Activated CD4-positive, CD25-positive, alpha-beta regulatory T cell (primary cell): ENCODE measurements around the gene FTO.

ENCODE experiments used
- DNase-seq, 4 experiments: peaks; one replicate each; lab custom pipeline; 2025; lab: John Stamatoyannopoulos, UW

FTO gene

DNA sequence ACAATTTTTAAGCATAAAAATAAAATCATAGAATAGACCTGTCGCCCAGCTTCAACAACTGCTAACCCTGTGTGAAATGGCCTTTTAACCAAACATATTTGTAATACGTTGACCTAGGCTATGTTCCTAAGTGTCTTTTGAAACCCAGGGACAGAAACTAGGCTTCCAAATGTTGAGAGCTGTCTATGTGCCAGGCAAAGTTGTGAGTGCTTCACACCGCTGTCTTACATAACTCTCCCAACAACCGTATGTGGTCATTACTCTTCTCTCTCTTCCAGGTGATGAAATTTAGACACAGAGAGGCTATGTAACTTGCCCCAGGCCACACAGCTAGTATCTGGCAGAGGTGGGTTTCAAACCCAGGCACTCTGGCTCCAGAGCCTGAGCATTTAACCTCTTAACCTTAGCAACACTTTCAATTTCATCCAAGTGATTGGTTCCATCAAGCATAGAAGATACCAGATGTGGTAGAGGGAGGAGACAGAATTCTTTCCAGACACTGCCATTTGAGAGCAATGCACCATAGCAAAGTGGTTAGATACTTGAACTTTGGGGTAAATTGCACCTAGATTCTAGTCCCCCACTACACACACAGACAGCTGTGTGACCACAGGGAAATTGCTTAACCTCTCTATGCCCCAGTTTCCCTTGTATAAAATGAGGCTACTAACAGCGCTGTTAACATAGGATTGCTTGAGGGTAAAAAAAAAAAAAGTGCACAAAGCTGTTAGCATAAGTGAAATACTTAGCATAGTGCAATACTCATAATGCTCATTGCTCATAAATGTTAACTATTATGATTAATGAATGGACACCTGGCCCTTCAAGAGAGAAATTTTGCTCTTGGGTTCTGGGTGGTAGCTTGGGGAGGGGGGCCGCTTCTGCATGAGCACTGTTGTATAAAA, 422.0 kb downstream of the FTO start:
- no peak for DNase-seq

DNA sequence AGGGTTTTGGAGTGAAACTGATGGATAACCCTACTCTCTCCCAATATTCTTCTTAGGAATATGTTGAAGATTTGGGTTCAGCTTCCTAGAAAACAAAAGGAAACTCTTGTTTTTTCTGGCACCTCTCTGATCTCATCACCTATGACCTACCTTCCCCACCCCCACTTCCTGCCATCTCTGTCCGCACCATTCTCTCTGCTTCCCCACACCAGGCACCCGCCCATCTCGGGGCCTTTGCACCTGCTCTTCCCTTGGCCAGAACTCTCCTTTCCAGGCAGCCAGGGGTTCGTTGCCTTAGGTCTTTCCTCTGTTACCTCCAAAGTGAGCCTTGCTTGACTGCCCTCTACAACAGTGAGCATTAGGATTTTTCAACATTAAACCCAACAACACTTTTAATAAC, 423.0 kb downstream of the FTO start:
- no peak for DNase-seq

DNA sequence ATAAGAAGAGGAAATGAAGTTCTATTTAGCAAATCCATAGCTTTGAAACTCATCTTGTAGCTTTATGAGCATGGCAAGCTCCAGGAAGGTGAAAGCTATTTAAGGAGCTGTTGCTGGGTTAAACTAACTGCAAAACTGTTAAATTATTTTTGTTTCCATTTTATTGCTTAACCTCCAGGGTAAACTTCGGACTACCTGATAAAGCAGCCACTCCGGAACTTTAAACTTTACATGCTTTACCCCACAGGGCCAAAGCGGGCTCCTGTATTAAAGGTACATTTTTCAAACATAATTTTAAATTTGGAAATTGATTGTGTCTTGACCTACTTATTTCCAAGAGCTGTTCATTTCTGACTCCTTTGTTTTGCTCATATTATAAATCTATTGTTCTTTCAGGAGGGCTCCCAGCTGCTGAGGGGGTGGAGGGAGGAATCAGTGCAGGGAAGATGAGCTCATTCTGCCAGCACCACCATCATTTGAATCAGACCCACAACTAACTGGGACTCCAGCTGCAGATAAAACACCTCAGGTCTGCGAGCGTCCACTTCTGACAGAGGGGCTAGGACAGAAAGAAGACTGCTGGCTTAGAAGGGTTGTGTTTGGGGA, 424.8 kb downstream of the FTO start:
- no peak for DNase-seq

DNA sequence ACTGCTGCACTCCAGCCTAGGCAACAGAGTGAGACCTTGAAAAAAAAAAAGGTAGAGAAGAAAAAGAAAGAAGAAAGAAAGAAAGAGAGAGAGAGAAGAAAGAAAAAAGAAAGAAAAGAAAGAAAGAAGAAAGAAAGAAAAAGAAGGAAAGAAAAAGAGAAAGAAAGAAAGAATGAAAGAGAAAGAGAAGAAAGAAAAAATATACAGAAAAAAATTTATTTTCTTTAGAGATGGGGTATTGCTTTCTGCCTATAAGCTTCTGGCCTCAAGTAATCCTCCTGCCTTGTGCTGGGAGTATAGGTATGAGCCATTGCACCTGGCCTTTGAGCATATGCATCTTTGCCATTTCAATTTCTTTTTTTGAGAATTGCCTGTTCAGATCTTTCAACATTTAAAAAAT, 425.9 kb downstream of the FTO start:
- no peak for DNase-seq

DNA sequence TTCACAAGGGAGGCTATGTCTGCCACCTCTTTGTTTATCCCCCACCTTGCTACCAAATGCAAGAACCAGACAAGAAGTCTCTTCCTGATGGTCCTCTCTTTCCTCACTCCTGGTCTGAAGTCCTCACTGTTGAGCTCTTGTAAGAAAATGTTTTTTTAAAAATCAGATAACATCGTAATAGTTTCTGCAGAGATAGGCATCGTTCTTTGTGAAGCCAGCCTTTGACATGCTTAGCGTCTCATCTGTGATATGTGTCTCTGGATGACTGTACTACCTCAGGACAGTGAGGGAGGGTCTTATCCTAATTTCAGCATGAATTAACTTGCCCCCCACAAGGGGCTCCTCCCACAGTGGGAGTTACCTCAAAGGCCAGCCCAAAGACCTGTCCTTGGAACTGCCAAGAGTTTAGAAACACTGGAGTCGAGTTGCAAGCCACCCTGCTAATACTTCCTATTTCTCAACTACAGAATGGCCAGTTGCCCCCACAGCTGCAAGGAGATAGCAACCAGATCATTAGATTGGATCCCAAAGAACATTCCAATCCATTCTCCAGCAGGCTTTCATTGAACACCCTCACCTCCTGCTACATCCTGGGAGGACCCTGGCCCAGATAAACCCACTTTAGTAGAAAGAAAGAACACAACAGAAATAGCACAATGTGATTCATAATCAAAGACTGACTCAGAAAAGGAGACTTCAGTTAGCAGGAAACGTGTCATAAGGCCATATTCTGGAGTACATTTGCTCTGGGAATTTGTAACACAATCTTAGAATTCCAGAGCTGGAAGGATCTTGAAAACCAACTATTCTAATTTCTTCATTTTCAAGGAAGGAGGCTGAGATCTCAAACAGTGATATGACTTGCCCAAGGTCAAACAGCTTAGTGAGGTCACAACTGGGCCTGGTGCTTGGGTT, 431.7 kb downstream of the FTO start:
- DNase-seq: no peak

DNA sequence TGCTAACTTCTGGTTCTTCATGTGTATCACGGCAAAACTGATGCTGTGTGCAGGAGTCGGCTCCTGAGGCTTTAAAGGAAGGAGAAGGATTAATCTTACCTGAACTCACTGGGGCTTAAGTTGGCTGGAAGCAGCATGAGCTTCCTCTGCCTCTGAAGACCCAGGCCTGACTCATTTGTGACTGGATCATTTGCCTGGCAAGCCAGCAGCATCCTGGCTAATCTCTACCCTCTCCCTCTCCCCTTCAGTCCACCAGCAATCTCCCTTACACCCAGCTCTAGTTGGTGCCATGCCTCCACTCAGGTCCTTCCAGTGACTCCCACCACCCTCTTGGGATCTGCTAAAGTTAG, 432.3 kb downstream of the FTO start:
- no peak for DNase-seq

DNA sequence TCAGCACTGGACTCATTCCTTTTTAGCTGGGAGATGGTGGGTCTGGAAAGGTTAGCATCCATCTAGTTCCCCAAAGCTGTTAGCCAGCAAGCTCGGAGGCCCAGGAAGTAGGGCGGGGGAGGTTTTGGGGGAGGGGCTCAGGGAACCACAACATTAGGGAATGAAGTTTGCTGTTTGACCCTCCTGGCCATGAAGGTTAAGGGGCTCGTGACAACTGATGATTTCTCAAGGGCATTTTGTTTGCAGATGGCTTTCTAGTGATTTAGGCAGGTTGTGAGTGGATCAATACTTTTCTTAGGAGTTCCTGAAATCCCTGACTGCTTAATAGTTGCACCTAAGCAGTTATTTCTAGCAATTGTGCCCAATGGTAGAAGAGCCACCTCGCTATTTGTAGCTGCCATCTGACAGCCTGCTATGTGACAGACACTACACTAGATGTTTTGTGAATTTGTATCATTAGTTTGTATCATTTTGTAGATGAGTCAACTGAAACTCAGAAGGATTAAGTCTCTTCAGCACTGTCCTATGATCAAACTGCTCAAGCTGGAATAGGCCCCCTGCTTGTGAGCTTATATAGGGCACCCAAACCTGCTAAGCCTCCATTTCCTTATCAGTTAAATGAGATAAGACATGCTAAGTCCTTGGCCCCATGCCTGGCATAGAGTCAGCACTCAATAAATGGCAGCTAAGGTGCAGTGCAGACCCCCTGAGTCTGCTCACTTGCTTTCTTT, 436.3 kb downstream of the FTO start:
- DNase-seq: no peak

DNA sequence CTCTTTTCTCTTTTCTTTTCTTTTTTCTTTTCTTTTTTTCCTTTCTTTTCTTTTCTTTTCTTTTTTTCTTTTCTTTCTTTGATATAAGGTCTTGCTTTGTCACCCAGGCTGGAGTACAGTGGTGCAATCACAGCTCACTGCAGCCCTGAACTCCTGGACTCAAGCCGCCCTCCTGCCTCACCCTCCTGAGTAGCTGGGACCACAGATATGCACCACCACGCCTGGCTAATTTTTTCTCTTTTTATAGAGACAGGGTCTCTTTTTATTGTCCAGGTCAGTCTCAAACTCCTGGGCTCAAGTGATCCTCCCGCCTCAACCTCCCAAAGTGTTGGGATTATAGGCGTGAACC, 436.8 kb downstream of the FTO start:
- DNase-seq: no peak

DNA sequence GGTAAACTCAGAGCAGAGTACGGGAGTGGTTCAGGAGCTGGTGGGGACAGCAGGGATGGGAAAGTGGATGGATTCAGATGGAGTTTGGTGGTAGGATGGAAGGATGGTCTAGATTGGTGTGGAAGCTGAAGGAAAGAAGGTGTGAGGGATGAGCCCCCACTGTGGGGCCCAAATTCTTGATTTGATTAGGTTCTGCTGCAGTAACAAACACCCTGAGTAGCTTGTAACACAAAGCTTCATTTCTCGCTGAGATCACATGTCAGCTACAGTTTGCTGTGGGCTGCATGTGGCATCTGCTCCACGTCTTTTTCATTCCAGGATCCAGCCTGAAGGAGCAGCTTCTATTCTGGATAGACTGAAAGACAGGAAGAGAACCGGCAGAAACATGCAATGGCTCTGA, 438.8 kb downstream of the FTO start:
- no peak for DNase-seq

DNA sequence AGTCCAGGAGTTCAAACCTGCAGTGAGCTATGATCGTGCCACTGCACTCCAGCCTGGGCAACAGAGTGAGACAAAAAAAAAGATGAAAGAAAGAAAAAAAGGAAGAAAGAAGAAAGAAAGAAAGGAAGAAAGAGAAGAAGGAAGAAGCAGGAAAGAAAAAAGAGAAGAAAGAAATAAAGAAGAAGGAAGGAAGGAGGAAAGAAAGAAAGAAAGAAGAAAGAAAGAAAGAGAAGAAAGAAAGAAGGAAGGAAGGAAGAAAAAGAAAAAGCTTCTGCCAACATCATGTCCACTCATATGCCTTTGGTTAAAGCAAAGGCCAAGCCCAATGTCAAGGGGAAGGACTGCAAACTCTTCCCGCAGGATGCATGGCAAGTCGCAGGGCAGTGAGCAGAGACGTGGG, 439.5 kb downstream of the FTO start:
- DNase-seq: no peak

DNA sequence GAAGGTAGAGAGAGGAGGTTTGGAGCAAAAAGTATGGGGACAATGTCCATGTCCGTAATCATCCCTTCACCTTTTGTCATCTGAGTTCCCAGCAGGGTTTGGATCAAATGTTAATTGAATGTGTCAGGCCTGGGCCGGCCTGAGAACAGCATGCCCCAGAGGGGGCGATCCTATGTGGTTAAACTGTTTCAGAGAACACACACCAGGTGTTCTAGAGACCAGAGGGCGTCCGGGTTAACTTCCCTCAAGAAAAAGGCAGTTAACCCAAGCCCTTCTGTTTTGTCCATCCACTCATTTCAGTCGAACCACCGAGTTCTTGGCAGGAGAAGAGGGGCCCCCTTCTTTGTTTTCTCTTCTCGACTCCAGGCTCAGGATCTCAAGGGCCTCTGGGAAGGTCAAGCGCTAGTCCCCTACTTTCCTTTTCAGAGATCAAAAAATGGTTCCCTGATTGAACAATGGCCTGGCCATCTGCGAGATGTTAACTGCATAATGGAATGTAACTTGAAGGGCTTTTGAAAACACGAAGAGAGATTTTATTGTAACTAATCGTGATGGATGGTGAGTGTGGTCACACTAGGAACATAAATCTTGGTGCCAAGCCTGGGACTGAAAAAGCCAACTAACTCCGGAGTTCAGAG, 440.1 kb downstream of the FTO start:
- no peak for DNase-seq

DNA sequence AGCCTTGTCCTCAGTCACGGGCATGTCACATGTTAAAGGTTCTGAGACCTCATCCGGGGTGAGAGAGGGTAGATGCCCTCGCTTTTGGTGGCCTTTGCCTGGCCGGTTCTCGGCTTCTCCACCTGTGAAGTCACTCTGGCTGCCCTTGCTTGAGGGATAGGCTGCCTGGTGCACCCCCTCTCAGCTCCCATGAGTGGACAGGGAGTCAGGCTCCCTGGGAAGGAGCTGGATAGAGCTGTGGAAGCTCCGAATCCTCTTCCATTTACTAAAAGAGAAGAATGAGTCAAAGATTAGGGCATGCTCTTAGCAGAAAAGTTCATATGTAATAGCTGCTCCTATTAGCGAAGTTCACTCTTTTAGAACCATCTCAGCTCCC, 440.6 kb downstream of the FTO start:
- DNase-seq: no peak

DNA sequence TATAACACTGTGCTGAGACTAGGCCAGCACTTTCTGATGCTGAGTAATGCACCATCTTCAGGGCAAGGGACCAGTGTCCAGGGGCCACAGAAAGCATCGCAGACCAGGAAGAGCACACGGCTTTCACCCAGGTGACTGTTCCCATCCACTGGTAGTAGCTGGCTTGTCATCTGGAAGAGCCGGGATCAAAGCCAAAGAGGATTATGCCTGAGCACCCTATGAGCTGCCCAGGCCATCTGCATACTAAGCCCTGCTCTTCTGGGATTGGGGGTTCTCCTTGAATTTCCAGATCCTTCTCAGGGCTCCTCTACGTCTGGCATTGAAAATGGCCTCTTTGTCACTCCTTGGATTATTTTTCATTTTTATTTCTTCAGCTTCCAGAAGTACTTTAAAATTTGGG, 441.9 kb downstream of the FTO start:
- no peak for DNase-seq

DNA sequence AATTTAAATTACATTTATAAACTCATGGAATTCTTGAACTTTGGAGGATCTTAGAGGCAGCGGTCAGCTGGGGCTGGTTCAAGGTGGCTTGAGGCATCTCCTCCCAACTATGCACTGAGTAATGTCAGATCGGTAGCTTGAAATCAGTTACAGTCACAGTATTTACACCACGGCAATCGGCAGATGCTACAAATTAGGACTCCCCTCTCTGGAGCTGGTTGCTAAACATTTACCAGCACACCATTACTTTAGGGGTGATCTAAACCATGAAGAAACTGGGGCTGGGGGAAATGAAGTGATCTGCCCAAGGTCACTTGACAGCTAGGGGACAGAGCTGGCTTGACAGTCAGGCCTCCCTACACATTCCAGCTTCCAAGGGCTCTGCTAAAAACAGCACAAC, 445.0 kb downstream of the FTO start:
- DNase-seq: no peak

DNA sequence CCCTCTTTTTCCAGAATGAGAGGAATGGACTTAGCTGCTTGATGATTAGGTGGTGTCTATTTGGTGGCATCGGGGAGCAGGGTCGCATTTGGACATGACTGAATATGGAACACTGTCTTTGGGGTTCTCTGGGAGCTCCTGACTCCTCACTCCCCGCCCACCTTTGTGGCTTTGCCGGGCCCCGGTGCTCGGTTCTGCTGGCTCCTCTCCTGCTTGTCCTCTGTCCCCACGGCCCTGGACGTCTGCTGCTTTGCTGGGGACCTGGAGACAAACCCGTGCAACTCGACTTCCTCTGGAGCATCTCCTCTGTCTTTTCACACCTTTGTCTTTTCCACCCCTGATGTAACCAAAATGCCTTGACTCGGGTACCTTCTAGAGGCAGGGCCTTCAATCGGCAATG, 446.9 kb downstream of the FTO start:
- no peak for DNase-seq

DNA sequence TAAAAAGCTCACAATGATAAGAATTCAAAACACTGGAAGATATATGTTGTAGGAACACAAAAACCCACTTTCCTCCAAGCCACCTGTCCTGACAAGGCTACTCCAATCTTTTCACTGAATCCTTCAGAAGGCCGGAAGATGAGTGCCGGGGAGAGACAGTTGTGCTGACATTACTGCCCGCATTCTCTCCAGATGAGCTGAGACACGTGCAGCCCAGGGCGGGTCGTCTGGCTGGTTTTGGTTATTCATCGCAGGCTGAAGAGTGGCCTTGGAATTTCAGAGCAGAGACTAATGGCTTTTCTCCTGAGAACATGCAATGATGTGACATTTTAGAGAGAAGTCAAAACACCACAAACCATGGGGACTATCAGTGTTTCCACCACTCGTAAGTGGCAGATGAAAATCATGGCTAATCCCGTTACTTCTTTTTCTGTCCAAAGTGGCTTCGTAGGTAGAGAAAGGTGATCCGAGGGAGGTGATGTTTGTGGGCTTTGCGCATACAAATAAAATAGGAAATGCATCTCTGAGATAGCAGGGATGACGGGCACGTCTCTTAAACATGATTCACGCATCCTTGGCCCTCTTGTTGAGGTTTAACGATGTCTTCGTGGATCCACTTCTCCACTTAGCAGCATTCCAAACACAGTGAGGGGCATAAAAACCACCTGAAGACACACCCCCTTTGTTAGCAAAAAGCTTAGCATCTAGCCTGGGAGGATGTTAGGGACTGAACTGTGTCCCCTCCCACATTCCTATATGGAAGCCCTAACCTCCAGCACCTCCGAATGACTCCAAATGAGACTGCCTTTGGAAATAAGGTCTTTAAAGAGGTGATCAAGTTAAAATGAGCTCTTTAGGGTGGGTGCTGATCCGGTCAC, 448.6 kb downstream of the FTO start:
- DNase-seq: no peak

DNA sequence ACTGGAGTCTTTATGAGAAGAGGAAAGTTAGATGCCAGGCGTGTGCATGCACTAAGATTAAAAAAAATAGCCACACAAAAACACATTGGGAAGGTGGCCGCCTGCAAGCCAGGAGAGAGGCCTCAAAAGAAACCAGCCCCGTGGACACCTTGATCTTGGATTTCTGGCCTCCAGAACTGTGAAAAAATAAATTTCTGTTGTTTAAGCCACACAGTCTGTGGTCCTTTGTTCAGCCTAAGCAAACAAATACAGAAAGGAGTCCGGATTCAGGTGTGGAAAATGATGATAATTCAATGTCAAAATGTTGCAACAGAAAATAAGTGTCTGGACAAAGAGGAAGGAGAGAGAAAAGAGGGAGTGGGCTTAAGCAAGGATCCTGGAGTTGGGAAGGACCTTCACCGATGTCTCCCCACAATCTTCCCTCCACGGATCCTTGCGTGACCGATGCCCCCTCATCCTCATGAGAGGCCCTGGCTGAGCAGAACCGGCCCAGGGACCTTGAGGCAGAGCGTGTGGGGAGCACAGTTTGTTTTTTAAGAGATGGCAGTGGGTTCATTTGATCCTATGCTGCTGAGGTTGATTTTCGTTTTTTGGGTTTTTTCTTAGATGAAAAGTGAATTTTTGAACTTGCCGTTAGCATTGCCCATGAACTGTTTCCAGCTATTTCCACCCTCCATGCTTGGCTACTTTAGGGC, 449.4 kb downstream of the FTO start:
- DNase-seq: no peak

DNA sequence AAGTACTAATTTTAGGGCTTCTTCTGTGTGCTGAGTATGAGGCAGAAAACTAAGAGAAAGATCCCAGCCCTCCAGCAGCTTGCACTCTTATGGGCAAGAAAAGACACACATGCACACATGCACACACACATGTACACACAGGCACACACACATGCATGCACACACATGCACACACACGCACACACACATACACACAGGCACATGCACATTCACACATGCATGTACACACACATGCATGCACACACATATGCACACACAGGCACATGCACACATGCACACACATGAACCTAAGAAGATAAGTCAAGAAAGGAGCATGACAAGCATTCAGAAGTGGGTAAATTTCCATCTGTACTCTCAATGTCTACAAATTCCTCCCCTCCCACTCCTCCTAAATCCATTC, 452.4 kb downstream of the FTO start:
- DNase-seq: no peak

DNA sequence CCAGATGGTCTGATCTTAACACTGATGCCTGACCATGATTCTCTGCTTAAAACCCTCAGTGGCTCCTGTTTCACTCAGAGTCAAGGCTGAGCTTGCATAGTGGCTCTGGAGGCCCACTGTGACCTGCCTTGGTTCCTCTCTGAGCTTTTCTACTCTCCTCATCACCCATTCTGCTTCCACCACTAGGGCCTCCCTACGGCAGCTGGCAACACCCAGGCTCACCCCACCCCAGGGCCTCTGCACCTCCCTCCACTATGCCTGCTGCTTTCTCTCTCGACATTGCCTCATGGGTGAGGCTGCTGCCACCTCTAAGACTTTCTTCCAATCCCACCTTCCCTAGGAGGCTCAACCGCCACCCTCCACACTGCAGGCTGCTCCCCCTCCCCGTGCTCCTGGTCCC, 455.0 kb downstream of the FTO start:
- no peak for DNase-seq

DNA sequence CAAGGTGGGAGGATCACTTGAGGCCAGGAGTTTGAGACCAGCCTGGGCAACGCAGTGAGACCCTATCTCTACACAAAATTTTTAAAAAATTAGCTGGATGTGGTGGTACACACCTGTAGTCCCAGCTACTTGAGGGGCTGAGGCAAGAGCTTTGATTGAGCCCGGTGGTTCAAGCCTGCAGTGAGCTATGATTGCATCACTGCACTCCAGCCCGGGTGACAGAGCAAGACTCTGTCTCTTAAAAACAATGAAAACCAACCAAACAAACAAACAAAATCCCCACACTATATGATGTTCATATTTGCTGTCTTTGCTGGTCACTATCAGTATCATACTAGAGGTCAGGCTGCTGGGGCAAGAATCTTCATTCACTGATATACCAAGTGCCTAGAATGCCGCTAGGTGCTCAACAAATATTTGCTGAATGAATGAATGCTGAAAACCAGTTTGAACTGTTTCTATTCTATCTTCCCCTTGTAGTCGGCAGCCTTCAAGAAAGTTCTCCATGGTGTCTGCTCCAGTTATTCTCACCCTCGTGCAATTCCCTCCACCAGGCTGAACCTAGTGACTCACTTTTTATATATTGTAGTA, 455.6 kb downstream of the FTO start:
- DNase-seq: no peak
